Stimulated activated CD8-positive, alpha-beta memory T cell treated with anti-CD3 and anti-CD28 coated beads, Interleukin-7, amount 100 ng/mL, for 24 hours (primary cell): Measurements from ENCODE around the gene MEGF6.

Source experiments
- DNase-seq: peaks from one replicate; pipeline ENCODE4 v3.0.0-alpha.2; 2020; ENCODE audit warnings: low read depth

MEGF6 gene

DNA sequence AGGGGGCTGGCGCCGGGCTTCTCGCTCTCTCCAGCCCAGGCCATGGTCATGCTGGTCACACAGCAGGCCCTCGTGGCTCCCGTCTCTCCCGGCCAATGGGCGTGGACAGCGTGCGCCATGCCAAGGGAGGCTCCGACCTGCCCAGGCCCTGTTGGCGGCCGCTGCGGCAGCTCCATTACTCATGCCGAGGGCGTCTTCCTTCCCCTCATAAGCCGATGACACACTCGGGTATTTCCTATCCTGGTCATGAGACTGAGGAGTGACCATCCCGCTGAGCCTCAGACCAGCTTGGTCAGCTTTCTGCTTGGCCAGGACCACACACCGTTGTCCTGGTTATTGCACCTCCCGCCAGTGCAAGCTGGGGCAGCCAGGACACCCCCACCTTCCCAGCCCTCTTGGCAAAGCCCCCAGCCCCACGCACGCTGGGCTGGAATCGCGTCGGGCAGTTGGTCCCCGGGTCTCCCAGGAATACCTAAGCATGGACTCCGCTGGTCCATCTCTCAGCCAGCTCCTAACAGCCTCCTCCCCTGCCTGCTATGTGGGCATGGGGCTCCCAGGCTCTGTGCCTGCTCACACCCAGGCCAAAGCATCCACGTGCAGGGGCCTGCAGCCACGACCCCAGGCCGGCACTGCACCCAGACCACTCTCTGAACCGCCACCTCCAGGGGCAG lies 107.0 kb downstream of the MEGF6 start:
- no peak for DNase-seq

DNA sequence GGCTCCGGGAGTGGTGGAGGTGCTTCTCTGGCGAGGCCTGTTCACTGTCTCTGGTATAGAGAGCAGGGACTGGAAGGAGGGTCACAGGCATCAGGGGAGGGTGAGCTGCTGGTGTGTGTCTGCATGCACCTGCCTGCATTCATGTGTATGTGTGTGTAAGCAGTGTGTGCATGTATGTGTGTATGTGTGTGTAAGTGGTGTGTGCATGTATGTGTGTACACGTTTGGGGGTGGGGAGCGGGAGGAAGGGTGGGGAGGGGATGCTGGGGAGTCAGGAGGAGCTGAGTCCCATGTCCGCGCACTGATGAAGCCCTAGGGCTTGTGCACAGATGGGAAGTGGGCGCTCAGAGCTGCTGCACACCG lies 107.8 kb downstream of the MEGF6 start:
- no peak for DNase-seq

DNA sequence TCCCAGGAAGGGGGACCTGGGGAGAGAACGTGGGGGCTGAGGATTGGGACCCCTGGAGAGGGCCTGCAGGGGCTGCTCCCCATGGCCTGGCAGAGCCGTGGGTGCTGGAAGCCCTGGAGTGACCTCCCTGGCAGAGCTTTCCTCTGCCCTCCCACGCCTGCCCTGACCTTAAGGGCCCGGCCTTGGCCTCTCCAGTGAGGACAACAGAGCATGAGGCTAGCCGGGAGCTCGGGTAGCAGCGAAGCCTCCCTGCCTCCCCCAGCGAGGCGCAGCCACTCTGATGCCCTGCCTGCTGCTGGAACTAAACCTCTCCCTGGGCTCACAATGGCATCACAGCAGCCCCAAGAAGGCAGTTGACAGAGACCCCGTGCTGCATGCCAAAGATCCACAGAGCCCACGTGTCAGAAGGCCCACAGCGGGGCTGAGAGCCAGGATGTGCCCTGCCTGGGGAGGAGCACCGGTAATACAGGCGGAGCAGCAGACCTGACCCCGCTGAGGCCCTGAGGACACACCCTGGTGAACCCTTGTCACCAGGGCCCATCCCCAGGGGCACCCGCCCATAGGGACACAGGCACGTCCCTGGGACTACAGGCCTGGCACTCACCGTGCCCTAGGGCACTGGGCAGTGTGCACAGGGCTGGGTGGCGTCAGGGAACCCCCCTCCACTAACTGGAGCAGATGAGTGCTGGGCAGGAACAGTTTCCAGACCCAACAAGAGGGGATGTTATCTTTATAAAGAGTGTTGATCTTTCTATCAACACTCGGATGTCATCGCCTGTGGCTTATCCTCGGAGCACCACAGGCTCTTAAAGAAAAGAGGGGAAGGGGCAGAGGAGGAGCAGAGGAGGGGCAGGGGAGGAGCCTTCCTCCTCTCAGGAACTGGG lies 108.4 kb downstream of the MEGF6 start:
- DNase-seq, result no peak

DNA sequence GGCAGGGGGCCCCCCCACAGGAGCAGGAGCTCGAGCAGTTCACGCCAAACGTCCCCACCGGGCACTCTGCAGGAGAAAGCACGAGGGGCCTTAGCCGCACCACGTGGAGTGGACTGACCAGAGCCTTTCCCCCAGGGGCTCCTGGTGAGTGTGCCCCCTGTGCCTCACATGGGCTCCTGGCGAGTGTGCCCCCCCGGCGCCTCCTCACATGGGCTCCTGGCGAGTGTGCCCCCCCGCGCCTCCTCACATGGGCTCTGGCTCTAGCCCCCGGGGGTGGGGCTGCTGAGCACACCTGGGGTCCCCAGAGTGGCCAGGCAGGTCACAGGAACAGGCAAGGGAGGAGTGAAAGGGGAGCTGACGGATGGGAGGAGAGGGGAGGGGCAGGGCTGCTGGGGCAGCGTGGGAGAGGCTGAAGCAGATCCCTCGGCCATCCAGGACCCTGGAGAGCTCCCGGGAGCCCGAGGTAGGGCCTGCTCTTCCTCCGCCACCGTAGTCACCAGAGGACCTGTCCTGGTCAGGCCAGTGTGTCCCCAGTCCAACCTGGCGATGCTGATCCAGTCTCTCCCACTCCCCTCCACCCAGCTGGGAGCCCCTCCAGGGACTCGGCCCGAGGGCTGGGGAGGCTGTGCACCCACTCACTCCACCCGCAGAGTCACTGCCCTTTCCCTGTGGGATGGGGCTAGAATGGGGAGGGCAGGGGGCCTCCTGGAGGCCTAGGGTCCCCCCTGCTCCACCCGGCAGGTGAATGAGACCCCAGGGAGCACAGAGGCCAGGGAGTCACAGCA lies 109.3 kb downstream of the MEGF6 start:
- DNase-seq, result no peak

DNA sequence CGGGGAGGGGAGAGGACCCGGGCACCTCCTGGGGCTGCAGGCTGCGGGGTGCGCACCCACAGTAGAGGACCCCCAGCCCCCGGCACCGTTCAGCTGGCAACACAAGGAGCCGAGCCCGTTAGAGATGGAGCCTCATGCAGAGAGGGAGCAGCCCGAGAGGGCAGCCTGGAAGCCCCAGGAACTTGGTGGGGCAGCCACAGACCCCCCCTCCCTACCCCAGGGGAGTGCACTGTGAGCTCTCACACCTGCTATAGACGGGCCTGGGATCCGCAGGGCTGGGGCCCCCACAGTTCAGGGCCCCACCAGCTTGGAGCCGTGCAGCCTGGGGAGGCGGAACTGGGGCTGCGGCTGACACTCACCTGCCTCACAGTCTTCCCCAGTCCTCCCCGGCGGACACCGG lies 109.9 kb downstream of the MEGF6 start:
- no peak for DNase-seq

DNA sequence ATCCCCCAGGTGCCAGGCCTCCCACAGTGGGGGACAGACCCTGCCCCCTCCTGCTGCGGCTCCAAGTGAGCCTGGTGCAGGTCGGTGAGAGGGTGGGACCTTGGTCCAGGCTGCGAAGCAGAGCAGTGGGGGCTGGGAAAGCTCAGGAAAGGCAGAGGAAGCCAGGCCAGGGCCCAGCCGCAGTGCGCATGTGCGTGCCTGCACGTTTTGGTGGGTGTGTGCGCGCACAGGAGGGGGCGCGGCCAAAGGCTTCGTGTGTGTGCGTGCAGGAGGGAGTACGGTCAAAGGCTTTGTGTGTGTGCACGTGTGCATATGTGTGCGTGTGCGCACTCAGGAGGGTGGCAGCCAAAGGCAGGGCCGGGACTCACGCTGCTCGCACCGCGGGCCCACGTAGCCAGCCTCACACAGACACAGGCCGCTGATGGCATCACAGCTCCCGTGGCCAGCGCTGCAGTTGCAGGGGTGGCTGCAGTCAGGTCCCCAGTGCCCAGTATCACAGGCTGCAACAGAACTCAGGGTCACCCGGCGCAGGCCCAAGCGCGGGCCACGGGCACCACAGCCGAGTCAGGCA lies 111.0 kb downstream of the MEGF6 start:
- no peak for DNase-seq

DNA sequence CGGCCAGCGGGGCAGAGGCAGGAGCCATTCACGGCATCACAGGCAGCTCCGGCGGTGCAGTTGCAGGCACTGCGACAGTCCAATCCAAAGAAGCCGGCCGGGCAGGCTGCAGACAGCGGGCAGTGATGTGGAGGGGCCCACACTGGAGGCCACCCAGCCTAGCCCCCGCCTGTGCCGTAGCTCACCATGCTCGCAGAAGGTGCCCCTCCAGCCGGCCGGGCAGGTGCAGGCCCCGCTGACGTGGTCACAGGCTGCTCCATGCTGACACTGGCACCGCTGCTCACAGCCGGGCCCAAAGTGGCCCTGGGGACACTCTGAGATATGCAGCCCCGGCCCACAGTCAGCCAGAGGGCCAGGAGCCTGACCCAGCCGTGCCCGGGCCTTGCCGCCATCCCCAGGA lies 111.7 kb downstream of the MEGF6 start:
- no peak for DNase-seq

DNA sequence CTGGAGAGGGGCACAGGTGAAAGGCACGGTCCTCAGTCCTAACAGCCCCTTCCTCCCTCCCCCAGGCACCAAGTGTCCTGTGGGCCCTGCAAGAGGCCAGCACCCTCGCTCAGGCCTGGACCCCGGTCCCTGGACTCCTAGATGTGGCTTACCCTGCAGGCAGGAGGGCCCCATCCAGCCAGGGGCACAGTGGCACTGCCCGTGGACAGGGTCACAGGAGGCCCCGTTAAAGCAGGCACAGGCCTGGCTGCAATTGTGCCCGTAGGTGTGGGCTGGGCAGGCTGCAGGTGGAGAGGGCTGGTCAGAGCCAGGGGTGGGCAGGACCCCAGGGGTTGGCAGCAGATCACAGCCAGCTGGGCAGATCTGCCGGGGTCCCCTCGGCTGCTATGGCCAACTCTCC lies 112.3 kb downstream of the MEGF6 start:
- DNase-seq, result no peak

DNA sequence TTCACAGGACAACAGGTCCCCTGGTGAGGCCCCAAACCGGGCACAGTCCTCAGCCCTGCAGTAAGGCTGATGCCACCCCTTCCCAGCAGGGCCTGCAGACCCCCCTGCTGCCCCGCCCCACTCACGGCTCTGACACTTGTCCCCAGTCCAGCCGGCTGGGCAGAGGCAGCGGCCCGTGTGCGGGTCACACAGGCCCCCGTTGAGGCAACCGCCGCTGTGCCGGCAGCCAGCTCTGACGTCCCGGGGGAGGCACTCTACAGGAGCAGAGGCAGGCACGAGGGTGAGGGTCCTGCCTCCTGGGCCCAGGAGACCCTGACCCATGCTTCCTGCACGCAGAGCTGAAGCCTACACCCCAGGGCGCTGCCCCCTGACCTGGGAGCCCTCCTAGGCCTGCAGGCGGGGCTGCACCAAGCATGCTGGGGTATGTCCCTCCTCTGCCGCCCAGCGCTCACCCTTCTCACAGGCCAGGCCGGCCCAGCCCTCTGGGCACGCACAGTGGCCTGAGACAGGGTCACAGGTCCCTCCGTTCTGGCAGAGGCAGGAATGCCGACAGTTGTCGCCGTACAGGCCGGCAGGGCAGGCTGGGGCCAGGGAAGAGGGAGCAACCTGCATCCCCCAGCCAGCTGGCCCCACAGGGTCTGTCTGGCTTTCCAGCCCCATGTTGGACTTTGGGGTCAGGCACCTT lies 112.9 kb downstream of the MEGF6 start:
- DNase-seq, result no peak

DNA sequence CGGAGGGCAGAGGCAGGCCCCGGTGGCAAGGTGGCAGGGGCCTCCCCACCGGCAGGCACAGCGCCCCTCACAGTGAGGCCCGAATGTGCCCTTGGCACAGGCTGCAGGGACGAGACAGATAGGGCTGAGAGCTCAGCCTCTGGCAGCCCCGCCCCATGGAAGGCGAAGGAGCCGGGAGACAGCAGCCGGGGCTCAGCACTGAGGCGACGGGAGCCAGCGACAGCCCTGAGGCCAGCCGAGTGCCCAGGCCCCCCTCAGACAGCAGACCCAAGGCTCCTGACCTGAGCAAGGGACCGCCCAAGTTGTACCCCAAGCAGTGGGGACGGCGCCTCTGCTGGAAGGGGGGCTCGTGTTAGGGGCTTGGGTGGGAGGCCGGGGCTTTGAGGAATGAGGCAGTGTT lies 113.8 kb downstream of the MEGF6 start:
- no peak for DNase-seq

DNA sequence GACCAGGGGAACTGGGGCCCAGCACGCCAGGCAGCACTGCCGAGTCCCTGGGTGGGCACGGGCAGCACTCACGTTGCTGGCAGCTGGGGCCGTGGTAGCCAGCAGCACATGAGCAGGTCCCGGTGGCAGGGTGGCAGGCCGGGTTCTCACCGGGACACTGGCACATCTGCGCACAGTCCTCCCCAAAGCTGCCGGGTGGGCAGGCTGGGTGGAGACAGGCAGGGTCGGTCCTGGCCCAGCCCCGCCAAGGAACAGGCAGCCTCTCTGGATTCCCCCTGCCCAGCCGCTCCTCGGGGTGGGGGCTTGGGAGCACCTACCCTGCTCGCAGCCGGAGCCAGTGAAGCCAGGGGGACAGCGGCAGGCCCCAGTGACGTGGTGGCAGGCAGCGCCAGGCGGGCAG lies 114.4 kb downstream of the MEGF6 start:
- no peak for DNase-seq

DNA sequence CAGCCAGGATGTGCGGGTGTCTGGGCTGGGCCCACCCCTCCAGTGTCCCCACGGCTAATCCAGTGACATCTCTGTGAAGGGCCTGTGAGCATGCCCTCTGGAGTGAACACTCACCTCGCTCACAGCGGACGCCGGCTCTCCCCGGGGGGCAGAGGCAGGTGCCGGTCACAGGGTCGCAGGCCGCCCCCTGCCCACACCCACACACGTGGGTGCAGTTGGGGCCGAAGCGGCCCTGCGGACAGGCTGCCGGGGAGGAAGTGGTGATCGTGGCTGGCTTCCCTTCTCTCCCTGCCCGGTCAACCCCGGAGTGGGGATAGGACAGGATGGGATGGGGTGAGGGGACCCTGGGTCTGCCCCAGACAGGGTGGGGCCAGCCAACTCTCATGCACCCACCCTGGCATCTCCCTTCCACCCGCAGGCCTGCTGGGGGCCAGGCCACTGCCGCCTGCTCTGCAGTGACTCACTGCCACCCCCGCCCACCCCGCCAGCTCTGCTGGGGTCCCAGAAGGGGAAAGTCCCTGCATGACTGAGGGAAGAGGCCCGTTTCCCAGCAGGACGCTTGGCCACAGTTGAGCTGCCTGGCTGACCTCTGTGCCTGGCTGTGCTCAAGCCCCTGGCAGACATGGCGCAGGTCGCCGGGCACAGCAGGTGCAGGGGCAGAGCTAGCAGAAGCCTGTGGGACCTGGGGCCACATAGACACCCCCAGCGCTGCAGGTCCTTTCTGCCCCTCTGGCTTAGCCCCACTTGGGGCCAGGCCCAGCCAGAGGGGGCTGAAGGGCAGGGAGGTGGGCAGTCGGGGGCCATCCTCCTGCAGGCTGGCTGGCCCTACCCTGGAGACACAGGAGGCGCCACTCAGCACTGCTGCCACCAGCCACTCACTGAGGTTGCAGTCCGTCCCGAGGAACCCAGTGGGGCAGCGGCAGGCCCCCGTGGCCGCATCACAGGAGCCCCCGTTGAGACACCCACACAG lies 115.2 kb downstream of the MEGF6 start:
- no peak for DNase-seq

DNA sequence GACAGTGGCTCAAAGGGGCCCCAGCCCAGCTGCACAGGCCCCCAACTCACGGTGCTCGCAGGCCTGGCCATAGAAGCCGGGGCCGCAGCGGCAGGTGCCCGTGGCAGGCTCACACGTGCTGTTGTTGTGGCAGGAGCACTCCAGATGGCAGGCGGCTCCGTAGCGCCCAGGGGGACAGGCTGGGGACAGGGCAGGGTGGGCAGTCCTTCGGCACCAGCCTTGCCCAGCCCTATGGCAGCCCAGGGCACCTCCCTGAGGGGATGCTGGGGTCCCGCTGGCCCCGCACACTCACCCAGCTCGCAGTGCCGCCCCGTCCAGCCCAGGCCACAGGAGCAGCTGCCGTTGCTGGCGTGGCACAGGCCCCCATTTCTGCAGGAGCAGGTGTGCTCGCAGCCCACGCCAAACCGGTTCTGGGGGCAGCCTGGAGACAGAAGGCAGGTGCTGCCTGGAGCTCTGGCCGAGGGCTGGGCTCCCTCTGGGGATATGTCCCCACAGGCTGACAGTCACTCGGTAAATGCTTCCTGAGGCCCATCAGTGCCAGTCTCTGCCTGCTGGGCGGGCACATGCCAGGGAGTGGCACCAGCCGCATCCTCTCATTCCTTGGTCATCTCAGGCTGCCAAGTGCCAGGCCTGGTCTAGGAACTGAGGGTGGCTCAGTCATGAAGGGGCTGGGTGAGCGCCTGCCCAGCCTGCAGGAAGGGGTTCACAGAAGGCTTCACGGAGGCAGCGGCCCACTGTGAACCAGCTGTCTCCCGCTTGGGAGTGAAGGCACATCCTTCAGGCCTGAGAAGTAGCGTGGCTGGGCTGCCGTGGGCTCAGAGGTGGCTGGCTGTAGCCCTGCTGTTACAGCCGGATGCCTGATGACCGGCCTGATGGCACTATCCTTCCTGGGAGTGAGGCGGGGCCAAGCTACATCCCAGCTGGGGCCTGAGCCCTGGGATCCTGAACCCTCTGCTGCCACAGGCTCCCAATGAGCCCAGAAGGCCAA lies 116.7 kb downstream of the MEGF6 start:
- DNase-seq, result no peak

DNA sequence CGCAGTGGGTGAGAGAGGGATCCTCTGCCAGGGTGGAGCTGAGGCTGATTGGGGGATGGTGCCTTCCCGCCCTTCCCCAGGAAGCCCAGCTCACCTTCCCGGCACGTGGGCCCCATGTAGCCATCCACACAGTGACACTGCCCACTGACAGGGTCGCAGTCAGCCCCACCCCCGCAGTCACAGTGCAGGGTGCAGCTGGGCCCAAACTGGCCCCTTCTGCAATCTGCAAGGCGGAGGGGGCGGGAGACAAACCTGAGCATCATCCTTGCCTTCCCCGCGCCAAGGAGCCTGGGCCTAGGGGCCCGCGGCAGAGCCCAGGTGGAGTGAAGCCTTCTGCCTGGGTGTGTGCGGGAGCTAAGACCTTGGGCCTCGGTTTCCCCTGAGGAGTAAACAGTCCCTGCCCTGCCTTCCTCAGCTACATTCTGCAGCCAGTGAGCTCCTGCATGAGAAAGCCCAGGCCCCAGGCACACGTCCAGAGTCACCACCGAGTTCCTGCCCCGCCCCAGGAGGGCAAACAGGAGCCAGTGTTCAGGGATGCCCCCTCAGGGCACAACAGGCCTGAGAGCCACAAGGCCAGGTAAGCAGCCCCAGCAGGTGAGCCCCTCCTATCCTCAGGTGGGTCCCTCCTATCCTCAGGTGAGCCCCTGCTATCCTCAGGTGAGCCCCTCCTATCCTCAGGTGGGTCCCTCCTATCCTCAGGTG lies 118.6 kb downstream of the MEGF6 start:
- no peak for DNase-seq

DNA sequence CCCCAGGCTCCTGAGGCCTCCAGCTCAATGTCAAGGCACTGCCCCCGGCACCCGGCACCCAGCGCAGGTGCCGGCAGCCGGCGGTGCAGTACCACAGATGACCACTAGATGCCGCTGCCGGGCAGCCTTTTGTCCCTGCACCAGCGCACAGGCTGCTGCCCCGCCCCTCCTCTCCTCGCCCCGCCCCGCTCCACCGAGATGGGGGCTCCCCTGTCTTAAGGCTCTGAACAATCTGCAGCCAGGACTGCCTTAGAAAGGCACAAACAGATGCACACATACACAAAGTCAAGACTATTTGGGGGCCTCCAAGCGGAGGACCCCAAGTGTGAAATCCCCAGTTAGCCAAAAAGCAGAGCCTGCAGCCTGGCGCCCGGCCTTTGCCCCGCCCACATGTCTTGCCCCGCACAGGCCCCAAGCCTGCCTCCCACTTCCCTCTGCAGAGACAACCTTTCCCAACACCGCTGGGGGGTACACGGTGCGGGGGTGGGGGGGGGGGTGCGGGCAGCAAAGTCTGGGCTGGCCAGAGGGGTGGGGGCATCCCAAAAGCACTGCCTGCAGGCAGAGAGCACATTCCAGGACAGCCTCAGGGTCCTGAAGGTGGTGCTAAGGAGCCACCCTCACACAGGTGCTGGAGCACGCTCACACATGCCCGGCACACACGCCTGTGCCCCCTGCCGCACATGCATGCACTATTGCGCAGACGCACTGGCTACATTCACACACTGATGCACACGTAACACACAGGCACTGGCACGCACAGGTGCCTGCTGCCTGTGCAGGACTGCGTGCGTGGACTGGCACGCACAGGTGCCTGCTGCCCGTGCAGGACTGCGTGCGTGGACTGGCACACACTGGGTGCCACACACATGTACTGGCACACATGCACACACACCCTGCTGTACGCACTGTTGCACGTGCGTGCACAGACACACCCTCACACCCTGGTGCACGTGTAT lies 119.7 kb downstream of the MEGF6 start:
- DNase-seq, result peak; percentile 83

DNA sequence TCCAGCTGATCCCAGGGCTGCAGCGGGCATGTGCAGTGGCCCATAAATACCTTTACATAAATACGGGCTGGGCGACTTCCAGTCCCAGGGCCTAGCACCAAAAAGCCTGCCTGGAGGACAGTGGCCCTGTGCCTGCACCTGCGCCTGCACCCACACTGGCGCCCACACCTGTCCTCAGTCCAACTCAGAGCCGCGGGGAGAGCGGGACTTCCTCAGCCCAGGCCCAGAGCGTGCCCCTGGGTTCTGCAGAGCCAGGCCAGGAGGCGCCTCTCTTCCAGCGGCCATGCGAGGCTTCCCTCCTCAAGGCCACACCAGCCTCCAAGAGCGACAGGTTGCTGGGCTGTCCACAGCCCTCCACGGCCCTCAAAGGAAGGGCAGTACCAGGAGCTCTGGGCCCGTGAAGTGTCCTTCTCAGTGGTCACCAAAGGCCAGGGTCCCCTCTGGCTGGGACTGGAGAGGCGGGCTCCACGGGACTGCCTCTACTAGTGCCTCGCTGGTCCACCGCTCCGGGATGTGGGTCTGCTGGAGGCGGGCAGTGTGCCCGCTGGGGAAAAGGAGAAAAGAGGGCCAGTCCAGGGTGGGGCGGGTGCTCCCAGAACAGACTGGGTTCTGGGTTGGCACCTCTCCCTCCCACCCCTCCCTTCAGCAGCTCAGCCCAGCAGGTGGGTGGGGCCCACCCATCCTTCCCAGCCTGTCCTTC lies 121.1 kb downstream of the MEGF6 start:
- no peak for DNase-seq

DNA sequence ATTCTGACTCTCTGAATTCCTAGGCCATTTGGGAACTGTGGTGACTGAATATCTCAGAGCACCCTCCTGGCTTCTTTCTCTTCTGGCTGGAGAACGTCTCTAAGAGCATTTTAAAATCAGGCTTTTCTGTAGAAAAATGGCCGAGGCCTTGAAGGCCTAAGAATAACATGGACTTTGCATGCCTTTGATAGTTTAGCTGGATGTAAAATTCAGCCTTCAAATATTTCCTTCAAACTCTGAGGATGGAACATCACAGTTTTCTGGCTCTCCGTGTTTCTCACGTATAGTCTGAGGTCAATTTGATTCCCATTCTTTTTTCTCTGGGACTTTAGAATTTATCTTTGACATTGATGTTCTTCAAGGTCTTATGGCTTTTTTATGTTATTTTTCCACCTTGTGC lies 122.9 kb downstream of the MEGF6 start:
- no peak for DNase-seq
